WERI-Rb-1 (cell line): ENCODE results near the gene DDX59.

ENCODE experiments used
- DNase-seq: peaks from one replicate; pipeline ENCODE4 v3.0.0-alpha.2; 2020
- H3K27ac ChIP-seq: fragments of 250-450 bp; sonication (Bioruptor Pico); 2 replicates; pipeline ENCODE4 v1.5.1; 2020; ENCODE audit warnings: mild to moderate bottlenecking, moderate library complexity
- H3K27me3 ChIP-seq: fragments of 250-450 bp; sonication (Bioruptor Pico); 2 replicates; pipeline ENCODE4 v1.5.1; 2021; ENCODE audit warnings: mild to moderate bottlenecking, low read depth, moderate library complexity; ENCODE audit not compliant: insufficient read depth, severe bottlenecking
- H3K36me3 ChIP-seq: fragments of 250-450 bp; sonication (Bioruptor Pico); 2 replicates; pipeline ENCODE4 v1.5.1; 2020; ENCODE audit warnings: mild to moderate bottlenecking, moderate library complexity
- H3K4me3 ChIP-seq: 2 replicates; pipeline ENCODE4 v1.5.1; 2011; ENCODE audit warnings: low read depth, mild to moderate bottlenecking, control low read depth, low read length
- H3K9me3 ChIP-seq: fragments of 250-450 bp; sonication (Bioruptor Pico); 2 replicates; pipeline ENCODE4 v1.5.1; 2021; ENCODE audit warnings: mild to moderate bottlenecking, moderate library complexity; ENCODE audit not compliant: severe bottlenecking
- TF ChIP-seq, protein P1 (sequence below): IDR thresholded peaks from 2 replicates; pipeline ENCODE4 v1.5.1; 2011; ENCODE audit warnings: low read depth, mild to moderate bottlenecking, control low read depth, inconsistent platforms, low read length

Gene DDX59

DNA sequence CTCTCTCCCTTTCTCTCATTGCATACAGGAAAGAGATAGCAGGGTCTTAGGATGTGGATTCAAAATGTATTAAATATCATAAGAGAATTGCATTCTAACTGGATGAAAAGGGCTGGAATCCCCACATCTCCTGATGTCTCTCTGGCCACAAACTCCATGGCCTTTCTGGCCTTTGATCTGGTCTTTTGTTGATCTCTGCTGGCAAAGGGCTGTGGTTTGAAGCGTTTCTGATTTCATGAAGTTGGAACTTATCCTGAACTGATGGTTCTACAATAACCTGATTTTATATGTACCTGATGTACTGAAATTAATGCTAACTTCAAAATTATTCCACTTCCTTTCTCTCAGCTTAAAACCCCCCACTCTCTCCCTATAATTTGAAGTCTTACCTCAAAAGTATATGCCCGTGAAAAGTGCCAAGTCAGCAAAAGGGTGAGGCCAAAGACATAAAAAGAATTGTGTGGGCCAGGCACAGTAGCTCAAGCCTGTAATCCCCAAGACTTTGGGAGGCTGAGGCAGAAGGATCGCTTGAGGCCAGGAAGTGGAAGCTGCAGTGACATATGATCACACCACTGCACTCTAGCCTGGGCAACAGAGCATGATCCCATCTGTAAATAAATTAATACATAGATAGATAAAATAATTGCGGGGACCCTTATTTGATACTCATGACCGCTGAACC lies 42.7 kb downstream of the DDX59 start:
- no peak overlapping the region for H3K4me3 ChIP-seq
- TF ChIP-seq, protein P1, sequence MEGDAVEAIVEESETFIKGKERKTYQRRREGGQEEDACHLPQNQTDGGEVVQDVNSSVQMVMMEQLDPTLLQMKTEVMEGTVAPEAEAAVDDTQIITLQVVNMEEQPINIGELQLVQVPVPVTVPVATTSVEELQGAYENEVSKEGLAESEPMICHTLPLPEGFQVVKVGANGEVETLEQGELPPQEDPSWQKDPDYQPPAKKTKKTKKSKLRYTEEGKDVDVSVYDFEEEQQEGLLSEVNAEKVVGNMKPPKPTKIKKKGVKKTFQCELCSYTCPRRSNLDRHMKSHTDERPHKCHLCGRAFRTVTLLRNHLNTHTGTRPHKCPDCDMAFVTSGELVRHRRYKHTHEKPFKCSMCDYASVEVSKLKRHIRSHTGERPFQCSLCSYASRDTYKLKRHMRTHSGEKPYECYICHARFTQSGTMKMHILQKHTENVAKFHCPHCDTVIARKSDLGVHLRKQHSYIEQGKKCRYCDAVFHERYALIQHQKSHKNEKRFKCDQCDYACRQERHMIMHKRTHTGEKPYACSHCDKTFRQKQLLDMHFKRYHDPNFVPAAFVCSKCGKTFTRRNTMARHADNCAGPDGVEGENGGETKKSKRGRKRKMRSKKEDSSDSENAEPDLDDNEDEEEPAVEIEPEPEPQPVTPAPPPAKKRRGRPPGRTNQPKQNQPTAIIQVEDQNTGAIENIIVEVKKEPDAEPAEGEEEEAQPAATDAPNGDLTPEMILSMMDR, result no peak

DNA sequence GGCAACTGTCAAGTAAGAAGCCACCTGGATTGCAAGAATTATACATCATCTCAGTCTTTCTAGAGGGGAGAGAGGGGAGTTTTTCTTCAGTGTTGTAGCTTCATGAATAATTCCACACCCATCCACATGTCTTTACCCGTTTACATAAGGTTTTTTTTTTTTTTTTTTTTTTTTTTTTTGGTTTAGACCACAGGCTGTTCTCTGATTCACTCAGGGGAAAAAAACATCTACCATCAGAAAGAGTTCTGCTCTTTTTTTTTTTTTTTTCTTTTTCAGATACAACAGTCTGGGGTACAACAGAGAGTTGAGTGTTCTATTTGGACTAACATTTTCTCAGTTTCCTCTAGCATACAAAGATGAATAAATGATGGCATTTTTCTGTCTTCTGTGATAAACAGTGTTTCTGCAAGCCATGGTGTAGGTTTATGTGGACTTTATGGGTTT lies 44.3 kb downstream of the DDX59 start:
- no peaks in the 10 kb centered on the region for H3K27me3 ChIP-seq
- no peak overlapping the region for H3K4me3 ChIP-seq
- no peak for DNase-seq
- H3K9me3 ChIP-seq, result no peaks in the 10 kb centered on the region
- TF ChIP-seq, protein P1, result no peak
- H3K36me3 ChIP-seq, result no peaks in the 10 kb centered on the region
- no peak overlapping the region for H3K27ac ChIP-seq

More for the DNA sequence above, 42.7 kb downstream of the DDX59 start:
- Histone ChIP-seq H3K36me3 (no peaks in the 10 kb centered on the region), H3K9me3 (no peaks in the 10 kb centered on the region), H3K27me3 (no peaks in the 10 kb centered on the region), H3K27ac (no peak overlapping the region)
- DNase-seq, result no peak

DNA sequence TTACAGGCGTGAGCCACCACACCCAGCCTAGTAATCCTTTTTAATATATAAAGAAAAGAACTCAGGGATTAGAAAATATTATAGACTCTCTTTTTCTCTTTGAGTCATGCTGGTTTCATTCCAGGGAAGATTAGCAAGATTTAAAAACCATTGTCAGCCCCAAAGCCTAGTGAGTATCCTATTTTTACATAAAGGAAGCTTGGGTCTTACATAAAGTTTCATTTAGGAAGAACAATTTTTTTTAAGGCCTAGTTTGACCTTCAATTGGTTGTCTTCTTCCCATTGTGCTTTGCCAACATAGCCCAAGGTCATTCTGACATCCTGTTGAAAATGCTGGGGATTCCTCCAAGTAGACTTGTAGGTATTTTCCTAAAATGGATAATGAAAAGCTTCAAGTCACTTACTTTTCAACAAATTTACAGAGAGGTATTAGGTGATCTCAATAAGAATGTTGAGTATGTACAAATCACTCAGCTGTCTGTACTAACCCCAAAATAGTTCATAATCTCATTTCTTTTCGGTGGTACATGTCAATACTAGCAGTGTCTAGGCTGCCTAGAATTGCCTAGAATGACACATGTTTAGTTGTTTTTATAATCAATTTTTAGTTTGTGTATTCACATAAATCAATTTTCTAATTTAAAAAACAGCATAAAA lies 44.9 kb downstream of the DDX59 start:
- no peaks in the 10 kb centered on the region for H3K27me3 ChIP-seq
- no peak overlapping the region for H3K27ac ChIP-seq

DNA sequence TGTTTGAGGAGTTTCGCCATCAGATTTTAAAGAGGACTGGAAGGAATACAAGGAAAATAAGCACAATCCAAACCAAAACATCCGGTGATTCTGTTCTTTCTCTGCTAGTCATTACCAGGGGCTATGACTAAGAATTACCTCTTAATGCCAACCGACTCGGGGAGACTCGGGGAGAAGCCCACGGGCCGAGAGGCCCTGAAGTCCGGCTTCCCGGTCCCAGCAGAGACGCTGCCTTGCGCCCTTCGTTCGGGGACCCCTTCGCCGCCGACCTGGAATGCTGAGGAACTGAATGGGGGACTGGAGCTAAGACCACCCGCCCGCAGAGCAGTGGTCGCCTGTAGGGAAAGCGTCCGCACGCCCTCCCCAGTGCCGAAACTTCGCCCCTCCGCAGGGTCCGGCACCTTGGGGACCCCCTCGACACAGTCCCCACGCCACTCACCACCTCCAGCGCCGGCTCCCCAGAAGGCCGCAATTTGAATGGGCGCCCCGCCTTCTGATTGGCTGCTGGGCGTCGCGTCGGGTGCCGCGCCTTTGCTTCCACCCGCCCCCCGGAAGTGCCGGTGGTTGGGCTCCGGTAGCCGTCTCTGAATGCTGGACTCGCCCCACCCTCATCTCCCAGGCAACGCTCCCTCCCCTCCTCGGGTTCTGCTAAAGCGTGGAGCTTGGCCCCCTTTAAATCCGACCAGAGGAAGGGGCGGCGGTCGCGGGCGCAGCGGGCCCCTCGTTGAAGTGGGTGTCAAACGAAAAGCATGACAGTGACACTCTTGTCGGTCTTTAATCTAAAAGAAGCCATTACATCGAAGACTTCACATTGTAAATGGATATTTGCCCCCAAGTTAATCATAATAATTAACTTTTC lies 49.2 kb downstream of the DDX59 start, which contains the start of gene KIF14:
TSS of gene KIF14 (minus strand) at position 479 of the 859 bp plus-strand sequence. CDS start 2,028 bp downstream, outside the sequence.
- peak within 1 kb of the TSS; percentile 80 for H3K4me3 ChIP-seq
- TF ChIP-seq, protein P1, result no peak
- H3K27ac ChIP-seq, result peak within 1 kb of the TSS; percentile 84
- H3K9me3 ChIP-seq, result no peaks in the 10 kb centered on the region
- H3K27me3 ChIP-seq, result no peaks in the 10 kb centered on the region
- peak; percentile 100 for DNase-seq
- peaks cover 34% of the 10 kb centered on the region for H3K36me3 ChIP-seq

More for the DNA sequence above, 44.9 kb downstream of the DDX59 start:
- Histone ChIP-seq H3K4me3 (no peak overlapping the region), H3K36me3 (no peaks in the 10 kb centered on the region), H3K9me3 (no peaks in the 10 kb centered on the region)
- TF ChIP-seq, protein P1, result no peak
- DNase-seq, result no peak

DNA sequence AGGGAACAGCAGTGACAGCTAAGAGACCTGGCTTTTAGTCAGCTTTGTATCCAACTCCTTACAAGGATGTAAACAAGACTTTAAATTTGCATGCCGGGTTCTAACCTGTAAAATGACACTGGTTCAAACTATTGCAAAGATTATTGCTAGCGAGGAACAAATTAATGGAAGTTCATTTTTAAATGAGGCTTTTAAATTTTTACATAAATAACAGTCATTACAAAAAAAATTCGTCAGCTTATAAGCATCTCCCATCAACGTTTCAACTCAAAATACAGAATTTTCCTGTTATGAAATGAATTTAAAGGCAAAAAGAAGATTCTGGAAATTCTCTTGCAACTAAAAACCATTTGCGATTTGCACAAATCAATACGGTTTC lies 49.8 kb downstream of the DDX59 start:
- Histone ChIP-seq H3K36me3 (peaks cover 41% of the 10 kb centered on the region), H3K4me3 (peak overlapping the region; percentile 80), H3K27me3 (no peaks in the 10 kb centered on the region), H3K9me3 (no peaks in the 10 kb centered on the region), H3K27ac (peak overlapping the region; percentile 84)
- TF ChIP-seq, protein P1, result no peak
- no peak for DNase-seq
